Suprapubic skin (tissue), 4 donors: ENCODE measurements around the gene PCNX2.

Experiments
- EP300 ChIP-seq: sonication (generic); formaldehyde crosslinking; IDR thresholded peaks from one replicate; pipeline ENCODE4 v1.6.1; 2017; ENCODE audit warnings: antibody characterized with exemption
- POLR2A ChIP-seq, 2 donors: fragments of 450-650 bp; IDR thresholded peaks; one replicate each; pipeline ENCODE4 v1.6.1; 2017; ENCODE audit warnings: antibody characterized with exemption in 2 of 2, mild to moderate bottlenecking in 2 of 2, moderate library complexity in 2 of 2
- POLR2AphosphoS5 ChIP-seq, 3 donors: sonication (generic); formaldehyde crosslinking; IDR thresholded peaks; one replicate each; pipeline ENCODE4 v1.6.1; 2017; ENCODE audit warnings: antibody characterized with exemption in 3 of 3
- TF ChIP-seq, protein P1 (sequence below), 2 donors: fragments of 200-600 bp in 1 of 2; fragments of 450-650 bp in 1 of 2; sonication (generic) in 1 of 2; IDR thresholded peaks; one replicate each; pipeline ENCODE4 v1.5.1; 2016 to 2019; ENCODE audit warnings: antibody characterized with exemption in 2 of 2, mild to moderate bottlenecking in 1 of 2, moderate library complexity in 1 of 2

DNA sequence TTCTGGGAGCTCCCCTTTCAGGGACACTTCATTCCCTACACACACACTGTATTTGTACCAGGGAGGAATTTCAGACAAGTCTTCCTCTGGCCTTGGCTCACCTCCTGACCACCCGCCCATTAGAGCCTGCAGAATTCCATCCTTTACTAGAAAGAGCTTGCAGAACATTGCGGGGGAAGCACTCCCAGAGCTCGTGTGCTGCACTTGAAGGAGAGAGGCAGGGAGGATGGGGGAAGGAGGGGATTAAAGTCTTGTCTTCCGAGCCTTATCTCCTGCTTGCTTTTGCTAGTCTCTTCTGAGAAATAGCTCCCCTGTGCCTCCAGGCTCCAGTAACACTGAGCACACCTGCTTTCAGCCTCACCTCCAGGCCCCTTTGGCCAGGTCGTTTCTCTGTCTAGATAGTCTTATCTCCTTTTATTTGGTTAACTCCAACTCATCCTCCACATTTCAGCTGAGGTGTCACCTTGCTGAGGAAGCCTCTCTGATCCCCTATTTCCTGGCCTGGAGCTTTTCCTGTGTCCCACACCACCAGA is 62.0 kb downstream of the PCNX2 start:
- TF ChIP-seq, protein P1, sequence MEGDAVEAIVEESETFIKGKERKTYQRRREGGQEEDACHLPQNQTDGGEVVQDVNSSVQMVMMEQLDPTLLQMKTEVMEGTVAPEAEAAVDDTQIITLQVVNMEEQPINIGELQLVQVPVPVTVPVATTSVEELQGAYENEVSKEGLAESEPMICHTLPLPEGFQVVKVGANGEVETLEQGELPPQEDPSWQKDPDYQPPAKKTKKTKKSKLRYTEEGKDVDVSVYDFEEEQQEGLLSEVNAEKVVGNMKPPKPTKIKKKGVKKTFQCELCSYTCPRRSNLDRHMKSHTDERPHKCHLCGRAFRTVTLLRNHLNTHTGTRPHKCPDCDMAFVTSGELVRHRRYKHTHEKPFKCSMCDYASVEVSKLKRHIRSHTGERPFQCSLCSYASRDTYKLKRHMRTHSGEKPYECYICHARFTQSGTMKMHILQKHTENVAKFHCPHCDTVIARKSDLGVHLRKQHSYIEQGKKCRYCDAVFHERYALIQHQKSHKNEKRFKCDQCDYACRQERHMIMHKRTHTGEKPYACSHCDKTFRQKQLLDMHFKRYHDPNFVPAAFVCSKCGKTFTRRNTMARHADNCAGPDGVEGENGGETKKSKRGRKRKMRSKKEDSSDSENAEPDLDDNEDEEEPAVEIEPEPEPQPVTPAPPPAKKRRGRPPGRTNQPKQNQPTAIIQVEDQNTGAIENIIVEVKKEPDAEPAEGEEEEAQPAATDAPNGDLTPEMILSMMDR (IDR thresholded peaks at IDR 0.05), result no peak
- TF ChIP-seq POLR2AphosphoS5 (IDR thresholded peaks at IDR 0.05) (no peak), POLR2A (IDR thresholded peaks at IDR 0.05) (no peak), EP300 (no peak)
